GM19372 (cell line): ENCODE measurements around the gene STAT3.
"Not testable (repeated sequence)": the region's sequence is repeated elsewhere in the genome, so short reads cannot be mapped to it uniquely, and the experiment has no call there.

ENCODE experiments used
- ATAC-seq: cut with Tn5 transposase; IDR thresholded peaks from one replicate; pipeline ENCODE4 v1.9.1; 2021; ENCODE audit warnings: mild to moderate bottlenecking, low read depth, moderate library complexity; ENCODE audit not compliant: unreplicated experiment

The STAT3 gene

GRCh38 chr17:42317967-42318366, 70.3 kb downstream of the STAT3 start:
- ATAC-seq = not testable (repeated sequence)

GRCh38 chr17:42317266-42317845, 70.9 kb downstream of the STAT3 start:
- ATAC-seq = no peak

GRCh38 chr17:42316755-42317154, 71.5 kb downstream of the STAT3 start:
- no peak for ATAC-seq

- no peak for ATAC-seq
Observed at GRCh38 chr17:42315402-42316156, 72.7 kb downstream of the STAT3 start.

- ATAC-seq = no peak
Observed at GRCh38 chr17:42313773-42314566, 74.3 kb downstream of the STAT3 start.

GRCh38 chr17:42313389-42313772, 74.9 kb downstream of the STAT3 start:
- ATAC-seq = no peak

GRCh38 chr17:42312285-42313130, 75.7 kb downstream of the STAT3 start:
- ATAC-seq = no peak

- no peak for ATAC-seq
Observed at GRCh38 chr17:42312035-42312284, 76.3 kb downstream of the STAT3 start.

- ATAC-seq = no peak
Observed at GRCh38 chr17:42311240-42312034, 76.8 kb downstream of the STAT3 start.

GRCh38 chr17:42310787-42311215, 77.4 kb downstream of the STAT3 start:
- no peak for ATAC-seq

- no peak for ATAC-seq
Observed at GRCh38 chr17:42309986-42310786, 78.1 kb downstream of the STAT3 start.

GRCh38 chr17:42309142-42309541, 79.1 kb downstream of the STAT3 start:
- ATAC-seq = no peak

GRCh38 chr17:42308446-42308845, 79.8 kb downstream of the STAT3 start:
- no peak for ATAC-seq

GRCh38 chr17:42307362-42307927, 80.8 kb downstream of the STAT3 start:
- ATAC-seq = no peak

GRCh38 chr17:42306385-42306667, 81.9 kb downstream of the STAT3 start:
- no peak for ATAC-seq

GRCh38 chr17:42305543-42306384, 82.5 kb downstream of the STAT3 start:
- no peak for ATAC-seq

GRCh38 chr17:42305031-42305330, 83.3 kb downstream of the STAT3 start:
- ATAC-seq = not testable (repeated sequence)
